OCI-LY1 (cell line): ENCODE results near the gene SMIM43.

Experiments
- H2AFZ ChIP-seq: fragments of 200-600 bp; sonication (generic), shearing (Covaris generic); 2 replicates; pipeline ENCODE4 v1.6.0; 2014; ENCODE audit warnings: antibody characterized with exemption, mild to moderate bottlenecking, low read length
- H3F3A ChIP-seq: fragments of 200-600 bp; sonication (generic), shearing (Covaris generic); 2 replicates; pipeline ENCODE4 v1.6.0; 2014; ENCODE audit warnings: mild to moderate bottlenecking, antibody characterized with exemption, low read length, moderate library complexity; ENCODE audit not compliant: insufficient read depth
- H3K27ac ChIP-seq: fragments of 200-600 bp; sonication (generic); 2 replicates; pipeline ENCODE4 v1.5.1; 2014; ENCODE audit warnings: low read length, mixed run types, mild to moderate bottlenecking, low read depth; ENCODE audit not compliant: poor library complexity, severe bottlenecking
- H3K27me3 ChIP-seq: fragments of 200-600 bp; sonication (generic); 2 replicates; pipeline ENCODE4 v1.6.0; 2014; ENCODE audit warnings: antibody characterized with exemption, mild to moderate bottlenecking, low read length, moderate library complexity; ENCODE audit not compliant: insufficient read depth
- H3K36me3 ChIP-seq: fragments of 200-600 bp; sonication (generic); 2 replicates; pipeline ENCODE4 v1.6.1; 2014; ENCODE audit warnings: mild to moderate bottlenecking, antibody characterized with exemption, low read length, moderate library complexity, mixed read lengths; ENCODE audit not compliant: insufficient read depth
- H3K4me1 ChIP-seq: fragments of 200-600 bp; sonication (generic); 2 replicates; pipeline ENCODE4 v1.5.1; 2014; ENCODE audit warnings: mild to moderate bottlenecking, low read length, moderate library complexity; ENCODE audit not compliant: insufficient read depth, severe bottlenecking
- H3K4me2 ChIP-seq: fragments of 200-600 bp; sonication (generic), shearing (Covaris generic); 2 replicates; pipeline ENCODE4 v1.6.1; 2014; ENCODE audit warnings: low read length
- H3K4me3 ChIP-seq: fragments of 200-600 bp; sonication (generic); 2 replicates; pipeline ENCODE4 v1.5.1; 2014; ENCODE audit warnings: low read length, low read depth, mild to moderate bottlenecking, mixed read lengths; ENCODE audit not compliant: poor library complexity, severe bottlenecking
- H3K79me2 ChIP-seq: fragments of 200-600 bp; shearing (Covaris generic); 2 replicates; pipeline ENCODE4 v1.6.1; 2016; ENCODE audit warnings: mixed run types, low read length, mixed read lengths; ENCODE audit not compliant: insufficient read depth
- H3K9ac ChIP-seq: fragments of 200-600 bp; sonication (generic), shearing (Covaris generic); 2 replicates; pipeline ENCODE4 v1.6.1; 2014; ENCODE audit warnings: mild to moderate bottlenecking, low read length, mixed read lengths
- H3K9me2 ChIP-seq: fragments of 200-600 bp; sonication (generic), shearing (Covaris generic); 2 replicates; pipeline ENCODE4 v1.6.1; 2014; ENCODE audit warnings: low read depth, mild to moderate bottlenecking, low read length, mixed read lengths
- H3K9me3 ChIP-seq: fragments of 200-600 bp; shearing (Covaris generic); 2 replicates; pipeline ENCODE4 v1.6.1; 2014; ENCODE audit warnings: low read length, mixed read lengths
- H4K20me1 ChIP-seq: fragments of 200-600 bp; sonication (generic), shearing (Covaris generic); 2 replicates; pipeline ENCODE4 v1.6.0; 2016; ENCODE audit warnings: mild to moderate bottlenecking, low read length; ENCODE audit not compliant: insufficient read depth
- CTCF ChIP-seq: fragments of 200-600 bp; sonication (generic), shearing (Covaris generic); IDR thresholded peaks from 2 replicates; pipeline ENCODE4 v1.5.1; 2017; ENCODE audit warnings: mild to moderate bottlenecking, antibody characterized with exemption, low read length, moderate library complexity, mixed read lengths
- EZH2 ChIP-seq: fragments of 200-600 bp; sonication (generic), shearing (Covaris generic); IDR thresholded peaks from 2 replicates; pipeline ENCODE4 v1.8.0; 2017; ENCODE audit warnings: borderline replicate concordance, mixed run types, mild to moderate bottlenecking, antibody characterized with exemption, low read length, moderate library complexity, mixed read lengths

Gene SMIM43

GRCh38 chr4:121764702-121765367 is at the start of gene SMIM43:
SMIM43 (minus strand) TSS chr4:121765164; CDS start chr4:121765105, 59 bp downstream.
- Histone ChIP-seq H3K4me2 (no peak within 1 kb of the TSS), H2AFZ (no peak within 1 kb of the TSS)

GRCh38 chr4:121814756-121815155 is 49.8 kb upstream of the SMIM43 start:
- no peaks in the 10 kb centered on the region for H3K9me3 ChIP-seq
- no peak overlapping the region for H3K27ac ChIP-seq
- H3K4me3 ChIP-seq: no peak overlapping the region
- no peak overlapping the region for H2AFZ ChIP-seq
- no peak overlapping the region for H3K9ac ChIP-seq
- H3F3A ChIP-seq: no peaks in the 10 kb centered on the region; the same call in 1 of the 2 replicates
- TF ChIP-seq CTCF: no peak
- TF ChIP-seq EZH2: no peak
- no peaks in the 10 kb centered on the region; the same call in 1 of the 2 replicates for H4K20me1 ChIP-seq
- peaks cover 93% of the 10 kb centered on the region for H3K36me3 ChIP-seq
- H3K4me1 ChIP-seq: no peaks in the 10 kb centered on the region
- H3K79me2 ChIP-seq: no peaks in the 10 kb centered on the region
- no peak overlapping the region for H3K4me2 ChIP-seq
- H3K9me2 ChIP-seq: no peaks in the 10 kb centered on the region
- H3K27me3 ChIP-seq: no peaks in the 10 kb centered on the region

More at GRCh38 chr4:121764702-121765367, at the start of gene SMIM43:
- Histone ChIP-seq H4K20me1 (no peaks in the 10 kb centered on the region), H3K79me2 (no peaks in the 10 kb centered on the region), H3F3A (no peaks in the 10 kb centered on the region), H3K4me3 (no peak within 1 kb of the TSS), H3K9ac (no peak within 1 kb of the TSS), H3K27ac (no peak within 1 kb of the TSS), H3K9me3 (no peaks in the 10 kb centered on the region), H3K27me3 (no peaks in the 10 kb centered on the region), H3K9me2 (no peaks in the 10 kb centered on the region), H3K4me1 (no peaks in the 10 kb centered on the region), H3K36me3 (no peaks in the 10 kb centered on the region)
- TF ChIP-seq CTCF (no peak), EZH2 (no peak)

- Histone ChIP-seq H3K27ac (no peak overlapping the region), H3K4me3 (no peak overlapping the region), H3K4me2 (no peak overlapping the region), H3K9me2 (no peaks in the 10 kb centered on the region), H3F3A (no peaks in the 10 kb centered on the region; the same call in 1 of the 2 replicates), H3K79me2 (no peaks in the 10 kb centered on the region), H3K4me1 (no peaks in the 10 kb centered on the region), H3K27me3 (no peaks in the 10 kb centered on the region), H2AFZ (no peak overlapping the region), H3K9me3 (no peaks in the 10 kb centered on the region), H3K9ac (no peak overlapping the region), H3K36me3 (peaks cover 89% of the 10 kb centered on the region), H4K20me1 (no peaks in the 10 kb centered on the region; the same call in 1 of the 2 replicates)
- no peak for TF ChIP-seq CTCF
- TF ChIP-seq EZH2: no peak
These were observed 46.2 kb upstream of the SMIM43 start for GRCh38 chr4:121811122-121811521.
